ENCODE data around the gene PM20D2.

PM20D2 gene

DNA sequence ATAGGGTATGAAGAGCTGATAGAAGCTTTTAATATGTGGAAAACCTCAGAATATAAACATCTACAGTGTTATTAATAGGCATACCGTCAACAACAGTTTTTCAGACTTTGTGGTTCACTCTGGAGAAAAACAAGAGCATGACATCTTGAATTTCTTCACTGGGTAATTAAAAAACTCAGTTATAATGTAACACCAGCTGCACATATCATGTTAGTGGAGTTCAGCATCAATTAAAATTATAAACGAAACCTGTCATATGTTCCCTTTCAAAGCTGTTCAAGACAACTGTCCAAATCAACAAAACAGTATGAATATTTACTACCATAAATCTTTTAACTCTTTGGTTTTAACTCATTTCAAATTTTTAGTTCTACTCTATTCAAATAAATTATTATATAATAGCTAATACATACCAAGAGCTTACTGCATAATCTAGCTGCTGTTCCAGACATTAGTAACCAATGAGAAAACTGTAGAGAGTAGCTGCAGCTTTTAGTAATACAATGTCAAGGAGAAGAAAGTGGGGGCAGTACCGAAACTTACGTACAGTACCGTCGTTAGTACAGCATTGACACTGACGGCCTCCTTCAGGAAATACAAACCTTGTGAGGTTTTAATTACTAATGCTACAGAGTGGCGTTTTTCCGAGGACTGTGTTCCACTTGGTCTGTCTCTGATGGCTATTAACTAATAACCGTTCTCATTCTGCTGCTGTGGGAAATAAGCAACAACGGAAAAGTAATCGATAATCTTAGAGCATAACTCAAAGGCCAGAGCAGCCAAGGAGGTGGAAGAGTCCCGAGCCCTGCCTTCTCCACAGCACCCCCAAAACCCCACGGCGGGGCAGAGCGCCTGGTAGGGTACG, 532 bp upstream of the PM20D2 start:
- DNase-seq = peak; percentile 61

DNA sequence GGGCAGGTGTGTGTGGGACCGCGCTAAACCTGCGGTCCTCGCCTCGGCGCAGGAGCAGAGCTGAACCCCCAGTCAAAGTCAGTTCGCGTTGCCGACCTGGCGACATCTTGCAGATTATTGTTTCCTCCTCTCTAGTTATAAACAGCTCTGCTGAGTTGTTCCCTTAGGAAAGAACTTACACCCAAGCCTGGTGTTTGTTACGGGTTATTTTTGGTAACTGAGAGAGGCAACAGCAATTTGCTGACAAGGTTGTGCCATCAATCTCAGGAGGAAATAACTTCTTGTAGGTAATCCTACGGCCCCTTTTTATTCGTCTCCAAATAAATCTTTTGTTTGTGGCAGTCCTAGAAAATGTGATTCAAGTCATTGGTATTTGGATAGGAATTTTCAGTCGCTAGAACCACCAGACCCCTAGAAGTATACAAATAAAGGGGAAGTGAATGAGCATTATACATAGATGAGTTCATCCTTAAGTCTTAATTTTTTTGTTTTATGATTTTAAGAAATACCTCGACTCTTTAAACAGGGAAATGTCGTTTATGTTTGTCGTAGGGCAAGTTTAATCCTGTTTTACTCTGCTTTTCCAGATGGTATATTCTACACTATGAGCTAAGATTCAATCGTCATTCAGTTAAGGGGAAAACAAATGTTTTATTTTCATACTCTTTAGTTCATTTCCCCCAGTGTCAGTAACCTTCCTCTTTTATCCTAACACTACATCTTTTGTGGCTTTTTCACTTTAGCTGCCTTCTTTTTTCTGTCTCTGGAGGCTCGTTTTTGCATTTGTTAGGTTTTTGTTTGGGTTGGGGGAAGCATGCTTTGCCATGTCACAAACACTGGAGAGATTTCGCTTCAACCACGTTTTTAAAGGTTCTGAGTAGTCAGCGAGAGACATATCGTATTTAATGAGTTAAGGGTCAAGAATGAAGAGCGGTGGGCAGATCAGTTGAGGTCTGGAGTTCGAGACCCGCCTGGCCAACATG, 1.2 kb downstream of the PM20D2 start:
- DNase-seq = no peak

DNA sequence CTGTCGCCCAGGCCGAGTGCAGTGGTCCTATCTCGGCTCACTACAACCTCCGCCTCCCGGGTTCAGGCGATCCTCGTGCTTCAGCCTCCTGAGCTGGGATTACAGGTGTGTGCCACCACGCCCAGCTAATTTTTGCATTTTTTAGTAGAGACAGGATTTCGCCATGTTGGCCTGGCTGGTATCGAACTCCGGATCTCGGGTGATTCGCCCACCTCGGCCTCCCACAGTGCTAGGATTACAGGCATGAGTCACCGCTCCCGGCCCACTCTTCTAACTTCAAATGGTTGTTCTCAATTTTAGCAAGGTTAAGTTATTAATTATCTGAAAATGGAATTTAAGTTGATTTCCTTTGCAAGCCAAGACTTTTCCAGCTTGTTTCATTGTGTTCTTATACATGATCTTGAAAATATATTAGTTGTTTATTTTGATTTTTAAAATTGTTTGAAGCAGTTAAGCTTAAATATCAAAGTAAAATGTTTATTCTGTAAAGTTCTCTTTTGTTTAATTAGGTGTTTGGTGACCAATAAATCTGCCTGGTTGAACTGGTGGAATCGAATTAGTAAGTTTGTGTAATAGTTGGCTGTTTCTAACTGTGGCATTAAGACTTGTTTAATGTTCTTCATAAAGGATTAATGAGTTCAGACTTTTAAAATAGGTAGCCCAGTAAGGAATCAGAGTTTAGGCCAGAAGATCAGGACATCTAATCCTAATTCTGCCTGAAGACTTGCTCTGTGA, 2.3 kb downstream of the PM20D2 start:
- no peak for DNase-seq

DNA sequence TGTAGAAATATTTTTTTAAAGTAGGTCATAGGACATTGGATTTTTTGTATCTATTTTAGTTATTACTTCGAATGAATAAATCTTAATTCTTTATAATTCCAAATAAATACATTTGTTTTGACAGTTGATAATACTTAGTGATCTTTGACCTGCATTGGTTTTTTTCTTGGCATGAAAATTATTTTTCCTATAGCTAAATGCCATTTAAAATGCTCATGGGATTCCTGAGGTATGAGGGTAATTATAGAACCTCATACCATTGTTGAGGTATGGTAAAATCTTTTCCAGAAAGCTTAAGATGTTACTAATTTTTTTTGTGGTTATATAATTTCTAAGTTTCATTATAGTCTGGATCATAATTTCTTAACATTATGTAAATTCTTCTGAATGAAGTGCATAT, 8.3 kb downstream of the PM20D2 start:
- no peak for DNase-seq

DNA sequence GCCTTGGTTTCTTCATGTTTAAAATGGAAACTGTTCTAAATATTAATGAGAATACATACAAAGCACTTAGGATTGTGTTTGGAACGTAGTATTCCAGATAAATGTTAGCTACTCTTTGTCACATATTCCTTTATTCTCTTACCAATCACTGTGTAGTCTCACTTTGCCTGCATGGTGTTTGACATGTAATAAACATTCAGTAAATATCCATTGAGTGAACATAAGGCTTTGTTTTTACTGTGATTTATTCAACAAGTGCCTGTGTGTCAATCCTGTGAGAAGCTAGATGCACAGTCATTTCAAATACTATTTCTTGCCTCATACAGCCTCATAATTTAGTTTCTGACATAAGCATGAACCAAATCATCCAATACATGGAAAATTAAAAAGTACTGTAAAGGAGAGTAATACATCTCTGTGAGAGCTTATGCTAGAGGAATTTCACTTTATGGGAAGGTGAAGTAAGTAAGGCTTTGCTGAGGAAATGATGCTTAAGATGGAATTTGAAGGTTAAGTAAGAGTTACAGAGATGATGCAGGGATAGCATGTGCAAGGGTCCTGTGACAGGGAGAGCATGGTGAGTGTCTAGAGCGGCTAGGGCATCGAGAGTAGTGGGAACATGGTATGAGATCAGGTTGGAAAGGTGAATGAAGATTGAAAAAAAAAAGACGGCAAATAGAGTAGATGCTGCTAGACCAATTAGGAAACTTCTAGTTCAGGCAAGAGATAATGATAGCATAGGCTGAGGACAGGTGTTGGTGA, 14.7 kb downstream of the PM20D2 start:
- no peak for DNase-seq

DNA sequence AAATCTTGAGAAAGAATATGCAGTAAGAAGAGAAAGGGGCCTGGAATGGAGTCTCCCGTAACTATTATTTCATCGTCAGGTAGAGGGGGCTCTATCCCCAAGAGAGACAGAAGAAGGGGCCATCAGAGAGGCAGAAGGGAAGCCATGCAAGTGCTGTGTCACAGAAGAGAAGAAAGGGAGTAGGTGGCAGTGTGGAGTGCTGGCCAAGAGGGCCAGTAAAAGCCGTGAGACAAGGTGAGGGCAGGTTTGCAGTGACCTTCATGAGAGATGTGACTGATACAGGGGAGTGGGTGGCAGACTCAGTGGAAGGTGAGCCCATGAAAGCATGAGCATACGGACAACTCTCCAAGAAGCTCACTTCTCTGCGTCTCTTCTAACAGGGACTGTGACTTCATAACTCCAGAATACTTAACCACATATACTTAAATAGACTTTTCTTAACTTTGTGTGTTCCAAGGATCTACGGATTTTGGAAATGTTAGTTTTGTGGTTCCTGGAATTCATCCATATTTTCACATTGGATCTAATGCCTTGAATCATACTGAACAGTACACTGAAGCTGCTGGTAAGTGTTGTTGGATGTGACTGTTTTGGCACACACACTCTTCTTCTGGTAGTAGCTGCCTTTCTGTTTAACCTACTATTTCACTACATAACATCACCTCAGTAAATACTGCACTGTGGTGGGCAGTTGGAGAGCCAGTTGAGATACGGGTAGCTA, 15.6 kb downstream of the PM20D2 start:
- no peak for DNase-seq

DNA sequence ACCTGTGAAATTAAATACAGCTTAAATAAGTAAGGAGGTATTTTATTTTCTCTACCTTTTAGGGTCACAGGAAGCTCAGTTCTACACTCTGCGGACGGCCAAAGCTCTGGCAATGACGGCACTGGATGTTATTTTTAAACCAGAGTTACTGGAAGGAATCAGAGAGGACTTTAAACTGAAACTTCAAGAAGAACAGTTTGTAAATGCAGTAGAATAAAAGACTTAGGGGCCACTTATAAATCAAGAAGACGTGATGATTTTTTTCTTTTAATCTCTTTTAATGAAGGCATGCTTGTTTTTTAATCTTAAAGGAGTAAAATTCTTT, 16.2 kb downstream of the PM20D2 start:
- DNase-seq = no peak

DNA sequence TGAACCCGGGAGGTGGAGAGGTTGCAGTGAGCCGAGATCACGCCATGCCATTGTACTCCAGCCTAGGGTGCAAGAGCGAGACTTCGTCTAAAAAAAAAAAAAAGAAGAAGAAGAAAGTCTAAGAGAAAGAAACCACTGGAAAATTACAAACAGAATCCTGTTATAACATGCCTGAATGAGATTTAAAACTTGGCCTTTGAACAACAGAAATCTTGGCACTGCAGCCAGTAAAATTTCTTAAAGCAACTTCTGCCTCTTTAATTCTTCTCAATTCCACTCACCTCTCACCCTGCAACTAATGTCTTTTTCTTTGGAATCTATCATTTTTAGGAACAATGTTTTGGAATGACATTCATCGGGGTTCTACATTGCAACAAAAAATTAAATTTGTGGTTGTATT, 26.3 kb downstream of the PM20D2 start:
- no peak for DNase-seq

DNA sequence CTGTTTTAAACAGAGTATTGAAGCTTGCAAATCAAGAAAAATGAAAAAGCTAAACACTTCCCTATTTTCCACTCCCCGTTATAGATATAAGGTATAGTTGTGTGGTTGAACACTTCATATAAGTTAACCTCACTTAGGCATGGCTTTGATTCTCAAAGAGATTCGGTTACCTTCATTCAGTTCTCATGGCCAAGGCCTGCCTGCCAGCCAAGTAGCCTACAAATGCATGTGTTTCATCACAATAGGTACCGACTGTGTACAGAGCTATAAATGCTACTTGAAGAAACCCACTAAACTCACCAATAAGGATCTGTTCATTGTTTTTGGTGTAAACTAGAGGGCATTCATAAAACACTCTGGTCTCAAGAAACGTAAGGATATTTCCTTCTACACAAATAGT, 27.8 kb downstream of the PM20D2 start:
- no peak for DNase-seq

DNA sequence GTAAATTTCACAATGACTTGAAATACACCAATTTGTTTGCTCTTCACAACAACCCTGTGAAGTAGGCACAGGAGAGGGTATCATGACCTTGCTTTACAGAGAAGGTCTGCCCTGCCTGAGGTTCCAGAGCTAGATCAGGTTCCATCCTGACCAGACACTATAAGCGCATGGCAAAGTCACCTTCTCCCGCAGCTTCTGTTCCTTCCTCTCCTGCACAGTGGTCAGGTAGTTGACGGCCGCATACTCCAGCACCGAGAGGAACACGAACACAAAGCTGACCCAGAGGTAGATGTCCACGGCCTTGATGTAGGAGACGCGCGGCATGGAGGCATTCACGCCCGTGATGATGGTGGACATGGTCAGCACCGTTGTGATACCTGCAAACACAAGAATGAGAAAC, 34.3 kb downstream of the PM20D2 start:
- no peak for DNase-seq

DNA sequence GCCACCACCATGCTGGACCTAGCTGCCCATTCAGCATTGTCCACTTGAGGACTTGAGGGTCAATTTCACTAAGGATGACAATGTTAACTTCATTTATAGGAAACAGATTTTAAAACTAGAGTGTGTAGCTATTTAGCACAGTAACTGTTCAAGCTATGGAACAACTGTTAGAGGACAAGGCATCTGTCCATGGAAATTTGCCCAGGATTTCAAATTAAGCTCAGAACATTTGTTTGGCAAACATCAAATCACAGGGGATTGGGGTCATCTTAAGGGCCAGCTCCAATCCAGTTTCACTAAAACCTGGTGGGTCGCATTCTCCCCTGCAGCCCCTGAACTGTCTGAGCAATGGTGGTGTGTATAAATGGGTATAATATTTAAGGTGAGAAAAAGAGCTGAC, 35.1 kb downstream of the PM20D2 start:
- DNase-seq = no peak

DNA sequence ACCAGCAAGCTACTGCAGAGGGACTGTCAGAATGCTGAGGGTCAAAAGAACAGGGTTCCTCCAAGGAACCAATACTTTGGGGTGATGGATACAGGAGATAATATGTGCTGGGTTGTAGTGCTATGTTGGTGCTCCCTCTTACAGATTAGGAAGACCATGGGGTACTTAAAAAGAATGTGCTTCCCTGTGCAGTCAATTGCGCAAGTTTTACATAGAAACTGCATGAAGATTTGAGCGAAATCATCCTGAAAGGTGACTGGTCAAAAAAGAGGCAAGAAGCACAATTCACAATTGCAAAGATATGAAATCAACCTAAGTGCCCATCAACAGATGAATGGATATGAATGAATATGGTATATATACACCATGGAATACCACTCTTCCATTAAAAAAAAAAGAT, 37.4 kb downstream of the PM20D2 start:
- no peak for DNase-seq

DNA sequence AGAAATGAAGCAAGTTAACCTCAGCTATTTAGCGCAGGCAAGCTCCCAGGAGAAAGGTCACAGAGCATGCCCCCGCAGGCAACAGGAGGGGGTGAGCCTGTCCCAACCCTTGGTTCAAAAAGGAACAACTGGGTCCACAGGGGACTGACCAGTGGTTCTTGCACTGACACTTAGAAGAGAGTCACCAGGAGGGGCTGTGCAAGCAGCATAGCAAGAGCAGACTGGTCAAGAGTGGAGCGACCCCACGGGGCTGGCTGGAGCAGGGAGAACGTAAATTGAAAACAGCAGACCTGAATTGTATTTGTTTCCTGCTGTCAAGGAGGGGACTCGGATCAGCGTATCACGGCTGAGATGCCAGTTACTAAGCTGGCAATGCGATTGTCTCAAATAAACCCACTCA, 38.5 kb downstream of the PM20D2 start:
- no peak for DNase-seq

DNA sequence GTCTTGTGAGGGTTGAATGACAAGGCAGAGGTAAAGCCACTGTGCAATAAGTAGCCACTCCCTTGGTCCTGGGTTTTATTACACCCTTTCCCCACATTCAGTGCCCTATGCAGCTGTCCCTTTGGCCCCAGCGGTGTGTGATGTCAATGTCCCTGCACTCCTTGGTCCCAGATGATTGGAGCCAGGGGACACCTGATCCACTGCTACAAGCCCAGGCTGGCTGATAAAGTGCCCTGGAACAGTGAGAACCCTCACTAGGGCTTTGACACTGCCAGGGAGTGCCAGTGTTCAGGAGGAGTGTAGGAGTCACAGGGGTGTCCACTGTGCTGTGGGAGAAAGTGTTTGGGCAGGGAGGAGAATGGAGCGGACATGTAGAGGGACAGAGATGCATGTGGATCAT, 40.9 kb downstream of the PM20D2 start:
- DNase-seq = no peak

DNA sequence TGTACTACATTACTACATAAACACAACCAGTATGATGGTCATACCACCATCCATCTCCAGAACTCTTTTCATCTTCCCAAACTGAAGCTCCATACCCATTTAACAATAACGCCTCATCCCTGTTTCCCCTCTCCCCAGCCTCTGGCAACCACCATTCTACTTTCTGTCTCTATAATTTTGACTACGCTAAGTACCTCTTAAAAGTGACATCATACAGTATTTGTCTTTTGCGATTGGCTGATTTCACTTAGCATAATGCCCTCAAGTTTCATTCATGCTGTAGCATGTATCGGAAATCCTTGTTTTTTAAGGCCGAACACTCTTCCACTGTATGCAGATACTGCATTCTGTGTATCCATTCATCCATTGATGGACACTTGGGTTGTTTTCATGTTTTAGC, 41.6 kb downstream of the PM20D2 start:
- no peak for DNase-seq

DNA sequence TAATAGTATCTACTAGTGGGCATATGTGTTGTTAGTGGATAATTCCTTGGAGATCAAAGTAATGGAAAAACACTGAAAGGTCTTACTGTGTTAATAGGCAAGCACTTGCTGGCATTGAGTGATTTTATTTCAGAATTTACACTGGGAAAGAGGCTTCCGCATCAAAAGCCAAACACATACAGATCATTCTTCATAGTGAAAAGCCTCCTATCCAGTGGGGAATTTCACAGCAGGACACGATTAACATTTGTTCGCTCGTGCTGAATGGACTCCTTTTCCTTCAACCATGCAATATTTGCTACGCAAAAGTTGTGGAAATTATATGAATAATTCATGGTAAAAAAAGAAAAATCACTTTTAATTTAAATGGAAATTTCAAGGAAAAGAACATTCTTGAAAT, 44.9 kb downstream of the PM20D2 start:
- no peak for DNase-seq

DNA sequence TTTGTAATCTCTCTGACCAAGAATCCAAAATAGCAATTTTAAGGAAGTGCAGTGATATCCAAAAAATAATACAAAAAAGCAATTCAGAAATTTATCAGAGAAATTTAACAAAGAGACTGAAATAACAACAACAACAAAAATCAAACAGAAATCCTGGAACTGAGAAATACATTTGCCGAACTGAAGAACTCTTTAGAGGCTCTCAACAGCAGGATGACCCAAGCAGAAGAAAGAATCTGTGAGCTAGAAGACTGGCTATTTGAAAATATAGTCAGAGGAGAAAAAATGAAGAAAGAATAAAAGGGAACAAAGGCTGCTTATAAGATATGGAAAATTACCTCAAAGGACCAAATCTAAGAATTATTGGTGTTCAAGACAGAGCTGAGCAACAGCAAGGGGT, 48.7 kb downstream of the PM20D2 start:
- no peak for DNase-seq

DNA sequence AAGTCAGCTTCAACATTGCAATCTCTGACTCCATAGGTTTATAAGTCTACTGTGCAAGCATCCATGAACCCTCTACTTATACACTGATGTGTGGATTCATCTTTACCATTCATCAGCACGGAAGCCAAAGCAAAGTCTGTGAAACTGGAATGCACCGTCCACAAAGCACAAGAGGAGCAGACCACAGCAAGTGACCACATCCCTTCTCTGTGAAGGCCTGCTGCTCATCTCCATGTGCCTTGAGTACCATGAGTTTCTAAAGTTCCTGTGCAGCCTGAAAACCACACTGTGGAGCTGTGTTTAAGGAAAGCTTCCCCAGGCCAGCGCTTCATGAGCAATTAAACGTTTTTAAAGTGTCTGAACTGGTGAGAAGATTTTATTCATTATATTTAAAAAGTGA, 51.3 kb downstream of the PM20D2 start:
- no peak for DNase-seq

DNA sequence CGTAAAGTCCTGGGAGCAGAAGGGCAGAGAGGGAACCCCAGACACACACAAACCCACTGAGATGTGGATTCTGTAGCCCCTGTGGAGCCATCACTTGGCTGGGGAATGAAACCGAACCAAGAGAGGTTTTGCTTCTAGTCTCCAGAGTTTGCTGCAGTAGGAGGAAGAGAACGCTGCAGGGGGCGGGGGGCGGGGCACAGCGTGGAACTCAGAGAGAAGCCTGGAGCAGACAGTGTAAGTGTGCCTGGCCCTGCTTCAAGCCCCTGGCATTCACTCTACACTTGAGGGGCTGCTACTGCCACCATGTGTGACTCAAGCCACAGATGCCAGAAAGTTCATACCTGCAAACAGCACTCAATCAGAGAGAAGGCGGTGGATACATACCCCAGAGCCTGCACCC, 52.4 kb downstream of the PM20D2 start:
- no peak for DNase-seq

DNA sequence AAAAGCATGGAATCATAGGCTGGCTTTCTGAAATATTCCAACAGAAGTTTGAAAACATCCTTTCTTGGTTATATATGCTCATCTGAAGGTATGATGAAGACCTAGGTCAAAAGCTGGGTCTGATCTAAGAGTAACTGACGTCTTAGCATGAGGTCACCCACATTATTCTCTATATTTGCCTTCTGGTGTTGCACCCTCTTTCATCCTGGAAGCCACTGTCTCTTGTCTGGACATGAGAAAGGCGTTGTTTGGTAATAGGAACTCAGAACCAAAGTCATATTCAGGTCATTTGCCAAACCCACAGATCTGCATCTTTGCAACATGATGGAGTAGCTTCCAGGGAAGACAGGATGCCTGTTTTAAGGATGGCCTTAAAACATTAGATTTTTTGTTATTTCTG, 53.7 kb downstream of the PM20D2 start:
- DNase-seq = no peak

DNA sequence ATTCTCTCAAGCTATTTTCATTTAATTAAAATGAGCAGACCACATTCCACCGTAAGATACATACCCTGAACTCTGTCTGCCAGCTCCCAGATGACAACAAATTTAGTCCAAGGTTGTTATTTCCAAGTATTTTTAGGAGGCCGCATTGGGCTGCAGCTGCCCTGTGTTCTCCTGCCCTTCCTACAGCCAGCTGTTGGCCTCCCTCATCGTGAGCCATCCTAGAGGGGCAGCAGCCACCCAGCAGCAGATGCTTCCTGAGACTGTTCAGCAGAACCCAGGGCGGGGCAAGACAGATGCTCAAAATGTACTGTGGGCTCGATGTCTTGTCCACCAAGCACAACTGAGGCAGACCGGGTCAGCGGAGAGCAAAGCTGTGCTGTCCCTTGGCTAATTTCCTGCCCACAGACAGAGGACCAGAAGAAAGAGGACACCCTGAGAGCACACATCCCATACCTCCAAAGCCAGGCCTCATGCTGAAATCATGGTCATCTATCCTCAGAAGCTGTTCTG, 54.9 kb downstream of the PM20D2 start:
- DNase-seq = no peak

DNA sequence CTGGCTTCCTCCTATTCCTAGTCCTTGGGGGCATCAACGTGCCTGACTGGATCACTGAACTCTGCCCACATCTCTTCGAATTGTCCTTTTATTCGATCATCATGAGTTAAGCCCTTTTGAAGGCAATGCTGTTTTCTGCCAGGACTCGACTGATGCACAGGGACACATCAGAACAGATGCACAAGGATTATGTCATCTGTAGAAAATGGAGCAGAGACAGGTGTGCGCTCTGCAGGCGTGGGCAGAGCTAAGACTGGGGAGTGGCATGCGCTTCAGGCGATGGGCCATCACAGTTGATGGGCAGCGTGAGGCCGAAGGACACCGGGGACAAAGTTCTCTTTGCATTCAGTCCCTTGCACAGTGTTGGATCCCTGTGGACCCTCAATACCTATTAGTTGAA, 58.2 kb downstream of the PM20D2 start:
- DNase-seq = no peak
